COLO668 (cell line): ENCODE results near the gene BCLAF1.
A peak's percentile ranks its signal among the peaks of the same experiment; 100 is the strongest.
"Not testable (repeated sequence)": the region's sequence is repeated elsewhere in the genome, so short reads cannot be mapped to it uniquely, and the experiment has no call there.

Experiments
- DNase-seq: peaks from one replicate; lab custom pipeline; 2025; ENCODE audit not compliant: unreplicated experiment; lab: John Stamatoyannopoulos, UW

The BCLAF1 gene

GRCh38 chr6:136312975-136313374 is 23.3 kb upstream of the BCLAF1 start:
- DNase-seq: no peak

- DNase-seq: no peak
These were observed 20.2 kb upstream of the BCLAF1 start for GRCh38 chr6:136309729-136310311.

- no peak for DNase-seq
These were observed 19.5 kb upstream of the BCLAF1 start for GRCh38 chr6:136309171-136309570.

- DNase-seq: not testable (repeated sequence)
These were observed 18.8 kb upstream of the BCLAF1 start for GRCh38 chr6:136308469-136308868.

- no peak for DNase-seq
These were observed 17.7 kb upstream of the BCLAF1 start for GRCh38 chr6:136307351-136307750.

GRCh38 chr6:136306466-136306865 is 16.8 kb upstream of the BCLAF1 start:
- no peak for DNase-seq

GRCh38 chr6:136304410-136304809 is 14.8 kb upstream of the BCLAF1 start:
- no peak for DNase-seq

GRCh38 chr6:136303516-136303915 is 13.9 kb upstream of the BCLAF1 start:
- DNase-seq: no peak

- DNase-seq: no peak
These were observed 5.0 kb upstream of the BCLAF1 start for GRCh38 chr6:136294621-136295020.

- DNase-seq: peak; percentile 66
These were observed 864 bp upstream of the BCLAF1 start for GRCh38 chr6:136290410-136291010.

- DNase-seq: peak; percentile 93
These were observed 393 bp downstream of the BCLAF1 start for GRCh38 chr6:136289327-136289578.

- peak; percentile 69 for DNase-seq
These were observed 900 bp downstream of the BCLAF1 start for GRCh38 chr6:136288566-136289326.

- no peak for DNase-seq
These were observed 4.7 kb downstream of the BCLAF1 start for GRCh38 chr6:136284909-136285308.

- no peak for DNase-seq
These were observed 6.7 kb downstream of the BCLAF1 start for GRCh38 chr6:136282906-136283305.

- DNase-seq: no peak
These were observed 9.5 kb downstream of the BCLAF1 start for GRCh38 chr6:136280032-136280609.

GRCh38 chr6:136274062-136274461 is 15.6 kb downstream of the BCLAF1 start:
- no peak for DNase-seq

GRCh38 chr6:136265101-136265500 is 24.5 kb downstream of the BCLAF1 start:
- no peak for DNase-seq

GRCh38 chr6:136262940-136263339 is 26.7 kb downstream of the BCLAF1 start:
- DNase-seq: no peak

- no peak for DNase-seq
These were observed 34.7 kb downstream of the BCLAF1 start for GRCh38 chr6:136254851-136255466.

GRCh38 chr6:136253734-136254133 is 35.9 kb downstream of the BCLAF1 start:
- DNase-seq: no peak

- no peak for DNase-seq
These were observed 37.2 kb downstream of the BCLAF1 start for GRCh38 chr6:136252441-136252840.

GRCh38 chr6:136251394-136251793 is 38.3 kb downstream of the BCLAF1 start:
- DNase-seq: peak; percentile 4
